ENCODE data around the gene MED27.

DNA sequence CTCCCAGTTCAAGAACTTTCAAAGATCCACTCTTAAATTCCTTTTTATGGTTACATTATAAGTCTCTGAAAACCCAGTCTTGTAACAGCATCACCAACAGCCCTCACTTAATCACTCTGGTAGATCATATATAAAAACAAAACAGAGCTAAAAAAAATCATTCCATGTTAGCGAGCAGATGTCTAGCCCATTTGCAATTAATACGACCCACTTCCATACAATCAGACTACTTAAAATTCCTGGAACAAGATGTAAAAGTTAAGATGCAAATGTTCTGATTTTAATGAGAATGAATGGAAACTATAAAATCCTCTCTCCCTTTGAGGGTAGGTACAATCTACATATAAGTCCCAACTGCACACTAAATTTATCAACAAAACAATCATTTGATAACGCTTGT, 167.0 kb downstream of the MED27 start:
- TF ChIP-seq, protein P1, sequence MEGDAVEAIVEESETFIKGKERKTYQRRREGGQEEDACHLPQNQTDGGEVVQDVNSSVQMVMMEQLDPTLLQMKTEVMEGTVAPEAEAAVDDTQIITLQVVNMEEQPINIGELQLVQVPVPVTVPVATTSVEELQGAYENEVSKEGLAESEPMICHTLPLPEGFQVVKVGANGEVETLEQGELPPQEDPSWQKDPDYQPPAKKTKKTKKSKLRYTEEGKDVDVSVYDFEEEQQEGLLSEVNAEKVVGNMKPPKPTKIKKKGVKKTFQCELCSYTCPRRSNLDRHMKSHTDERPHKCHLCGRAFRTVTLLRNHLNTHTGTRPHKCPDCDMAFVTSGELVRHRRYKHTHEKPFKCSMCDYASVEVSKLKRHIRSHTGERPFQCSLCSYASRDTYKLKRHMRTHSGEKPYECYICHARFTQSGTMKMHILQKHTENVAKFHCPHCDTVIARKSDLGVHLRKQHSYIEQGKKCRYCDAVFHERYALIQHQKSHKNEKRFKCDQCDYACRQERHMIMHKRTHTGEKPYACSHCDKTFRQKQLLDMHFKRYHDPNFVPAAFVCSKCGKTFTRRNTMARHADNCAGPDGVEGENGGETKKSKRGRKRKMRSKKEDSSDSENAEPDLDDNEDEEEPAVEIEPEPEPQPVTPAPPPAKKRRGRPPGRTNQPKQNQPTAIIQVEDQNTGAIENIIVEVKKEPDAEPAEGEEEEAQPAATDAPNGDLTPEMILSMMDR (IDR thresholded peaks at IDR 0.05), result no peak
- no peak for TF ChIP-seq POLR2A (IDR thresholded peaks at IDR 0.05)
- TF ChIP-seq EP300 (IDR thresholded peaks at IDR 0.05), result no peak
